Fibroblast of lung (primary cell): Measurements from ENCODE around the gene FOXS1.

Experiments
- EZH2 ChIP-seq: IDR thresholded peaks from 2 replicates; pipeline ENCODE4 v1.5.1; 2012; ENCODE audit warnings: low read length, control low read depth, mild to moderate bottlenecking; ENCODE audit errors: missing control alignments
- TF ChIP-seq, protein P1 (sequence below), 2 donors: IDR thresholded peaks in 1 of 2; conservative IDR thresholded peaks in 1 of 2; 1 replicate in 1 of 2; 2 replicates in 1 of 2; pipeline ENCODE4 v1.5.1; 2011 to 2012; ENCODE audit warnings: low read length in 2 of 2, control low read depth in 1 of 2, inconsistent platforms in 1 of 2, low read depth in 1 of 2, mild to moderate bottlenecking in 1 of 2

DNA sequence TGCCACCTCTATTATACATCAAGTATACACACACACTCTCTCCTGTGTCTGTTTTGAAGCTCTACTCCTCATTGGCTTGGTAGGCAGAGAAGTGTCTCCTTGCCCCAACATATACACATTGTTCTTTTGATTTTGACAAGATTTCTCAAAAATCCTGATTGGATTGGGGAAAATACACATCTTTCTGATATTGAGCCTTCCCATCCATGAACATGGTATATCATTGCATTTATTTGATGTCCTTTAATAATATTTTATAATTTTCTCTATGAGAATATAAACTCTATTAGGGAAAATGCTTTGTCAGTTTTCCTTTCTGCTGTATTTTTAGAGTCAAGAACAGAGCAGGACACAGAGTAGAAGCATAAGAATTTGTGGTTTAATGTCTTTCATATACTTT is 32.3 kb upstream of the FOXS1 start:
- TF ChIP-seq, protein P1, sequence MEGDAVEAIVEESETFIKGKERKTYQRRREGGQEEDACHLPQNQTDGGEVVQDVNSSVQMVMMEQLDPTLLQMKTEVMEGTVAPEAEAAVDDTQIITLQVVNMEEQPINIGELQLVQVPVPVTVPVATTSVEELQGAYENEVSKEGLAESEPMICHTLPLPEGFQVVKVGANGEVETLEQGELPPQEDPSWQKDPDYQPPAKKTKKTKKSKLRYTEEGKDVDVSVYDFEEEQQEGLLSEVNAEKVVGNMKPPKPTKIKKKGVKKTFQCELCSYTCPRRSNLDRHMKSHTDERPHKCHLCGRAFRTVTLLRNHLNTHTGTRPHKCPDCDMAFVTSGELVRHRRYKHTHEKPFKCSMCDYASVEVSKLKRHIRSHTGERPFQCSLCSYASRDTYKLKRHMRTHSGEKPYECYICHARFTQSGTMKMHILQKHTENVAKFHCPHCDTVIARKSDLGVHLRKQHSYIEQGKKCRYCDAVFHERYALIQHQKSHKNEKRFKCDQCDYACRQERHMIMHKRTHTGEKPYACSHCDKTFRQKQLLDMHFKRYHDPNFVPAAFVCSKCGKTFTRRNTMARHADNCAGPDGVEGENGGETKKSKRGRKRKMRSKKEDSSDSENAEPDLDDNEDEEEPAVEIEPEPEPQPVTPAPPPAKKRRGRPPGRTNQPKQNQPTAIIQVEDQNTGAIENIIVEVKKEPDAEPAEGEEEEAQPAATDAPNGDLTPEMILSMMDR (conservative IDR thresholded peaks at IDR 0.05 in 1 of 2, IDR thresholded peaks at IDR 0.05 in 1 of 2; ENCODE audit: low read depth in 1 of 2, low read length in 2 of 2), result no peak
- no peak for TF ChIP-seq EZH2
